PC-9 (cell line): ENCODE data around the gene B3GALT6. TPM values are rescaled to one million over a fixed set of nuclear protein-coding genes. Genes with fewer than 3 reads are reported as not detected.

Source experiments
- BruUV-seq: library from RNA; stranded (reverse); fragments of 400-500 nt; replicated peaks from 2 replicates; lab custom pipeline; 2021; lab: Mats Ljungman, UMichigan
- CTCF ChIA-PET: fragments of 300-600 bp; sonication (Branson Sonifier 250); formaldehyde crosslinking; loops from one replicate; lab custom pipeline; 2022; ENCODE audit warnings: antibody characterized with exemption; lab: Charles Lee
- POLR2A ChIA-PET: fragments of 300-600 bp; sonication (Branson Sonifier 250); formaldehyde crosslinking; loops from one replicate; lab custom pipeline; 2022; ENCODE audit warnings: antibody characterized with exemption; ENCODE audit not compliant: unreplicated experiment; lab: Charles Lee
- DNase-seq, 2 experiments: peaks; one replicate each; pipeline versions ENCODE4 v3.0.0 to v3.0.0-alpha.2; 2015 to 2022; ENCODE audit warnings: mixed read lengths in 1 of 2
- H2AFZ ChIP-seq: fragments of 200-600 bp; sonication (generic); 2 replicates; pipeline ENCODE4 v1.8.1; 2017; ENCODE audit warnings: antibody characterized with exemption
- H3F3A ChIP-seq: fragments of 200-600 bp; sonication (generic); 2 replicates; pipeline ENCODE4 v1.8.1; 2017; ENCODE audit warnings: antibody characterized with exemption, mild to moderate bottlenecking, low read depth; ENCODE audit not compliant: insufficient read depth
- H3K27ac ChIP-seq: fragments of 200-600 bp; sonication (generic); 2 replicates; pipeline ENCODE4 v1.6.1; 2016; ENCODE audit warnings: mixed run types
- H3K27me3 ChIP-seq: fragments of 200-600 bp; sonication (generic); 2 replicates; pipeline ENCODE4 v1.6.1; 2016; ENCODE audit warnings: low read depth, mixed run types; ENCODE audit not compliant: insufficient read depth
- H3K36me3 ChIP-seq: fragments of 200-600 bp; sonication (generic); 2 replicates; pipeline ENCODE4 v1.6.1; 2016; ENCODE audit warnings: low read depth, mixed run types
- H3K4me1 ChIP-seq: fragments of 200-600 bp; sonication (generic); replicated peaks from 2 replicates; pipeline ENCODE4 v1.6.1; 2016; ENCODE audit warnings: mixed run types; ENCODE audit not compliant: insufficient read depth
- H3K4me2 ChIP-seq: fragments of 200-600 bp; sonication (generic); 2 replicates; pipeline ENCODE4 v1.6.1; 2017; ENCODE audit warnings: mixed run types
- H3K4me3 ChIP-seq: fragments of 200-600 bp; sonication (generic); 2 replicates; pipeline ENCODE4 v1.6.1; 2016; ENCODE audit warnings: mixed run types
- H3K79me2 ChIP-seq: fragments of 200-600 bp; sonication (generic); 2 replicates; pipeline ENCODE4 v1.6.1; 2017; ENCODE audit warnings: low read depth, mixed run types
- H3K9me2 ChIP-seq: fragments of 200-600 bp; sonication (generic); 2 replicates; pipeline ENCODE4 v1.8.1; 2017; ENCODE audit warnings: mild to moderate bottlenecking; ENCODE audit not compliant: insufficient read depth
- H3K9me3 ChIP-seq: fragments of 200-600 bp; sonication (generic); 2 replicates; pipeline ENCODE4 v1.8.1; 2016; ENCODE audit warnings: low read depth; ENCODE audit not compliant: insufficient read depth
- H4K20me1 ChIP-seq: fragments of 200-600 bp; sonication (generic); 2 replicates; pipeline ENCODE4 v1.8.1; 2017; ENCODE audit not compliant: insufficient read depth
- CTCF ChIP-seq: fragments of 200-600 bp; sonication (generic); conservative IDR thresholded peaks from 2 replicates; pipeline ENCODE4 v1.6.1; 2017; ENCODE audit warnings: mixed run types, antibody characterized with exemption, mild to moderate bottlenecking, moderate library complexity
- EZH2 ChIP-seq: fragments of 200-600 bp; sonication (generic); IDR thresholded peaks from 2 replicates; pipeline ENCODE4 v1.8.0; 2017; ENCODE audit warnings: antibody characterized with exemption, low read depth
- intact Hi-C: fragments of 100-400 bp; cut with micrococcal nuclease; formaldehyde crosslinking; loops from one replicate; pipeline ENCODE4 v1.10.0; 2022; ENCODE audit not compliant: unreplicated experiment
- total RNA-seq: library from RNA; stranded (reverse); gene quantifications from 2 replicates; pipeline ENCODE4 v1.2.3, GENCODE V29; 2021

Gene B3GALT6
- total RNA-seq, 1 experiment from 2014 or later = 16.2 TPM

- Histone ChIP-seq H3K4me1 (no peaks in the 10 kb centered on the region), H3K4me2 (no peak overlapping the region), H3F3A (peaks cover 12% of the 10 kb centered on the region; the same call in 1 of the 2 replicates), H4K20me1 (no peaks in the 10 kb centered on the region), H3K79me2 (no peaks in the 10 kb centered on the region), H3K4me3 (no peak overlapping the region), H3K9me3 (no peaks in the 10 kb centered on the region), H3K9me2 (no peaks in the 10 kb centered on the region), H3K27me3 (no peaks in the 10 kb centered on the region), H3K27ac (no peak overlapping the region), H3K36me3 (no peaks in the 10 kb centered on the region), H2AFZ (no peak overlapping the region)
- BruUV-seq = no TSS peak
- POLR2A ChIA-PET = no interaction called here
- intact Hi-C loops = no loop called here
- DNase-seq = no peak
- TF ChIP-seq CTCF (no peak), EZH2 (no peak)
- CTCF ChIA-PET = no interaction called here
These were observed 18.8 kb downstream of the B3GALT6 start for GRCh38 chr1:1250786-1251284.

GRCh38 chr1:1253314-1253713 is 21.3 kb downstream of the B3GALT6 start:
- Histone ChIP-seq H3K36me3 (no peaks in the 10 kb centered on the region), H3K9me3 (no peaks in the 10 kb centered on the region), H3K27me3 (no peaks in the 10 kb centered on the region), H4K20me1 (peaks cover 6% of the 10 kb centered on the region; the same call in 1 of the 2 replicates), H3K79me2 (no peaks in the 10 kb centered on the region), H3K9me2 (no peaks in the 10 kb centered on the region), H3F3A (peaks cover 16% of the 10 kb centered on the region), H3K4me2 (no peak overlapping the region), H3K4me1 (no peaks in the 10 kb centered on the region), H3K27ac (no peak overlapping the region), H3K4me3 (no peak overlapping the region), H2AFZ (no peak overlapping the region)
- BruUV-seq = no TSS peak
- intact Hi-C loops = no loop called here
- ChIA-PET CTCF (no interaction called here), POLR2A (no interaction called here)
- TF ChIP-seq CTCF (no peak), EZH2 (no peak)
- no peak for DNase-seq

- DNase-seq = no peak
- H3F3A ChIP-seq = peaks cover 16% of the 10 kb centered on the region
- no peaks in the 10 kb centered on the region for H3K4me1 ChIP-seq
- H4K20me1 ChIP-seq = peaks cover 6% of the 10 kb centered on the region; the same call in 1 of the 2 replicates
- BruUV-seq = no TSS peak
- no peaks in the 10 kb centered on the region for H3K36me3 ChIP-seq
- H3K27me3 ChIP-seq = no peaks in the 10 kb centered on the region
- no peak overlapping the region for H3K4me2 ChIP-seq
- ChIA-PET POLR2A (interaction anchor here (0.9 kb wide), 1 partner anchor 104 kb away, joined by 3 read pairs; no protein-coding TSS in a partner anchor), CTCF (no interaction called here)
- no peak overlapping the region for H3K27ac ChIP-seq
- H3K4me3 ChIP-seq = no peak overlapping the region
- H2AFZ ChIP-seq = no peak overlapping the region
- intact Hi-C loops = no loop called here
- TF ChIP-seq EZH2 = no peak
- no peak for TF ChIP-seq CTCF
- no peaks in the 10 kb centered on the region for H3K9me2 ChIP-seq
- no peaks in the 10 kb centered on the region for H3K9me3 ChIP-seq
- H3K79me2 ChIP-seq = no peaks in the 10 kb centered on the region
These were observed 22.1 kb downstream of the B3GALT6 start for GRCh38 chr1:1253972-1254666.
